DOHH2 (cell line): Measurements from ENCODE around the gene RER1.

Experiments used
- H3F3A ChIP-seq: fragments of 200-600 bp; sonication (generic), shearing (Covaris generic); 2 replicates; pipeline ENCODE4 v1.6.0; 2016; ENCODE audit warnings: antibody characterized with exemption, mild to moderate bottlenecking; ENCODE audit not compliant: control insufficient read depth, insufficient read depth
- H3K27ac ChIP-seq: fragments of 200-600 bp; sonication (generic); 2 replicates; pipeline ENCODE4 v1.5.1; 2014; ENCODE audit warnings: low read depth, mild to moderate bottlenecking, low read length, moderate library complexity
- H3K27me3 ChIP-seq: fragments of 200-600 bp; sonication (generic); 2 replicates; pipeline ENCODE4 v1.6.1; 2014; ENCODE audit warnings: mild to moderate bottlenecking, low read length, mixed read lengths; ENCODE audit not compliant: control insufficient read depth
- H3K36me3 ChIP-seq: fragments of 200-600 bp; sonication (generic); 2 replicates; pipeline ENCODE4 v1.6.1; 2014; ENCODE audit warnings: mild to moderate bottlenecking, low read length, moderate library complexity, mixed read lengths; ENCODE audit not compliant: control insufficient read depth
- H3K4me1 ChIP-seq: fragments of 200-600 bp; sonication (generic); 2 replicates; pipeline ENCODE4 v1.6.1; 2014; ENCODE audit warnings: mild to moderate bottlenecking, low read length, mixed read lengths; ENCODE audit not compliant: control insufficient read depth
- H3K4me2 ChIP-seq: fragments of 200-600 bp; sonication (generic); 2 replicates; pipeline ENCODE4 v1.6.0; 2014; ENCODE audit warnings: mild to moderate bottlenecking, low read length, moderate library complexity
- H3K4me3 ChIP-seq: fragments of 200-600 bp; sonication (generic); 2 replicates; pipeline ENCODE4 v1.5.1; 2014; ENCODE audit warnings: mild to moderate bottlenecking, low read length, mixed read lengths
- H3K79me2 ChIP-seq: fragments of 200-600 bp; sonication (generic); 2 replicates; pipeline ENCODE4 v1.6.1; 2014; ENCODE audit warnings: mild to moderate bottlenecking, low read length, mixed read lengths; ENCODE audit not compliant: control insufficient read depth
- H3K9me2 ChIP-seq: fragments of 200-600 bp; sonication (generic); replicated peaks from 2 replicates; pipeline ENCODE4 v1.6.1; 2014; ENCODE audit warnings: mild to moderate bottlenecking, low read length, mixed read lengths; ENCODE audit not compliant: control insufficient read depth
- H3K9me3 ChIP-seq: fragments of 200-600 bp; sonication (generic); 2 replicates; pipeline ENCODE4 v1.6.1; 2014; ENCODE audit warnings: antibody characterized with exemption, low read length, mixed read lengths; ENCODE audit not compliant: control insufficient read depth, insufficient read depth
- H4K20me1 ChIP-seq: fragments of 200-600 bp; sonication (generic); 2 replicates; pipeline ENCODE4 v1.6.0; 2014; ENCODE audit warnings: low read depth, mild to moderate bottlenecking, antibody characterized with exemption, low read length, moderate library complexity; ENCODE audit not compliant: control insufficient read depth, insufficient read depth
- CTCF ChIP-seq: fragments of 200-600 bp; sonication (generic); IDR thresholded peaks from one replicate; pipeline ENCODE4 v1.5.1; 2014; ENCODE audit warnings: antibody characterized with exemption, mild to moderate bottlenecking, low read depth, low read length; ENCODE audit not compliant: poor library complexity, severe bottlenecking
- EZH2phosphoT487 ChIP-seq: fragments of 200-600 bp; sonication (generic); IDR thresholded peaks from 2 replicates; pipeline ENCODE4 v1.6.1; 2017; ENCODE audit warnings: borderline replicate concordance, mild to moderate bottlenecking, antibody characterized with exemption, low read length, moderate library complexity, mixed read lengths

Gene RER1

GRCh38 chr1:2427051-2427450 lies 35.4 kb downstream of the RER1 start:
- no peaks in the 10 kb centered on the region for H3F3A ChIP-seq
- no peaks in the 10 kb centered on the region for H3K9me2 ChIP-seq
- no peak overlapping the region for H3K4me2 ChIP-seq
- no peaks in the 10 kb centered on the region for H3K79me2 ChIP-seq
- H3K36me3 ChIP-seq: no peaks in the 10 kb centered on the region
- H3K27me3 ChIP-seq: no peaks in the 10 kb centered on the region
- no peak for TF ChIP-seq CTCF
- TF ChIP-seq EZH2phosphoT487: no peak
- peaks cover 21% of the 10 kb centered on the region; the same call in 1 of the 2 replicates for H3K9me3 ChIP-seq
- H3K4me3 ChIP-seq: no peak overlapping the region
- H3K27ac ChIP-seq: no peak overlapping the region
- no peaks in the 10 kb centered on the region for H3K4me1 ChIP-seq
- no peaks in the 10 kb centered on the region for H4K20me1 ChIP-seq

GRCh38 chr1:2427976-2428375 lies 36.3 kb downstream of the RER1 start:
- TF ChIP-seq EZH2phosphoT487 (no peak), CTCF (no peak)
- Histone ChIP-seq H3K27me3 (no peaks in the 10 kb centered on the region), H3K9me3 (peaks cover 21% of the 10 kb centered on the region; the same call in 1 of the 2 replicates), H3K36me3 (no peaks in the 10 kb centered on the region), H3K9me2 (no peaks in the 10 kb centered on the region), H3F3A (no peaks in the 10 kb centered on the region), H4K20me1 (no peaks in the 10 kb centered on the region), H3K27ac (no peak overlapping the region), H3K4me1 (no peaks in the 10 kb centered on the region), H3K4me2 (no peak overlapping the region), H3K4me3 (no peak overlapping the region), H3K79me2 (no peaks in the 10 kb centered on the region)

- Histone ChIP-seq H3K4me1 (no peaks in the 10 kb centered on the region), H3K79me2 (no peaks in the 10 kb centered on the region), H3K36me3 (no peaks in the 10 kb centered on the region), H3K4me2 (no peak overlapping the region), H3K9me2 (no peaks in the 10 kb centered on the region), H3K9me3 (peaks cover 21% of the 10 kb centered on the region; the same call in 1 of the 2 replicates), H4K20me1 (no peaks in the 10 kb centered on the region), H3K27ac (no peak overlapping the region), H3K27me3 (no peaks in the 10 kb centered on the region), H3F3A (no peaks in the 10 kb centered on the region), H3K4me3 (no peak overlapping the region)
- TF ChIP-seq CTCF (no peak), EZH2phosphoT487 (no peak)
Measured at GRCh38 chr1:2428490-2428889, 36.8 kb downstream of the RER1 start.
